Measurements from ENCODE around the gene CAPN2.

Gene CAPN2

DNA sequence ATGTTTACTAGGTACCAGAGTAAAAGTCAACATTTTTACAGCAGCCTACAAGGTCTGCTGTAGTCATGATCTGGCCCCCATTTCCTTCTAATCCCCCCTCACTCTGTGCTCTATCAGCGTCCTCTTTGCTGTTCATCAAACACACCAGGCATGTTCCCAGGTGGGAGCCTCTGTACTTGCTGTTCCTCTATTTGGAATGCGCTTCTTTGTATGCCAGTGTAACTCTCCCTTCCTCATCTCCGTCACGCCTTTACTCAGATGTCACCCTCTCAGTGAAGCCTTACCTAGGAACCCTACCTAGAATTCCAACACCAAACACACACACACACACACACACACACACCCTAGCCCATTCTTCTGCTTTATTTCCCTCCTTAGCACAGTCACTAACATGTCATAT, 112.4 kb downstream of the CAPN2 start:
- no peak overlapping the region for H3K4me3 ChIP-seq (ENCODE audit: low read depth, low read length)

Measured in iPS-11a (cell line).